DMS 273 treated with DMSO at 0.1 percent for 48 hours (cell line): ENCODE data around the gene EHD2.
"Not testable (repeated sequence)": the region's sequence is repeated elsewhere in the genome, so short reads cannot be mapped to it uniquely, and the experiment has no call there.

Experiments used
- DNase-seq: peaks from one replicate; lab custom pipeline; 2025; lab: John Stamatoyannopoulos, UW

Gene EHD2

GRCh38 chr19:47749326-47749725 is 36.1 kb downstream of the EHD2 start:
- no peak for DNase-seq

GRCh38 chr19:47750752-47751151 is 37.5 kb downstream of the EHD2 start:
- no peak for DNase-seq

GRCh38 chr19:47752440-47753211 is 39.4 kb downstream of the EHD2 start:
- no peak for DNase-seq

GRCh38 chr19:47754206-47755064 is 41.2 kb downstream of the EHD2 start:
- DNase-seq: no peak

- no peak for DNase-seq
These were observed 42.0 kb downstream of the EHD2 start for GRCh38 chr19:47755065-47755761.

GRCh38 chr19:47755762-47756626 is 42.8 kb downstream of the EHD2 start:
- DNase-seq: no peak

- DNase-seq: no peak
These were observed 43.4 kb downstream of the EHD2 start for GRCh38 chr19:47756627-47756929.

- no peak for DNase-seq
These were observed 43.9 kb downstream of the EHD2 start for GRCh38 chr19:47756953-47757608.

GRCh38 chr19:47757617-47758442 is 44.6 kb downstream of the EHD2 start:
- DNase-seq: no peak

- DNase-seq: no peak
These were observed 45.2 kb downstream of the EHD2 start for GRCh38 chr19:47758443-47758804.

- DNase-seq: no peak
These were observed 47.4 kb downstream of the EHD2 start for GRCh38 chr19:47760632-47760999.

- no peak for DNase-seq
These were observed 48.3 kb downstream of the EHD2 start for GRCh38 chr19:47761566-47761965.

GRCh38 chr19:47762151-47762550 is 48.9 kb downstream of the EHD2 start:
- DNase-seq: no peak

GRCh38 chr19:47762615-47763308 is 49.5 kb downstream of the EHD2 start:
- DNase-seq: no peak

- not testable (repeated sequence) for DNase-seq
These were observed 51.5 kb downstream of the EHD2 start for GRCh38 chr19:47764705-47765104.

- DNase-seq: peak; percentile 6
These were observed 52.5 kb downstream of the EHD2 start for GRCh38 chr19:47765523-47766358.

- no peak for DNase-seq
These were observed 53.1 kb downstream of the EHD2 start for GRCh38 chr19:47766359-47766620.

- DNase-seq: no peak
These were observed 53.4 kb downstream of the EHD2 start for GRCh38 chr19:47766670-47767069.

- no peak for DNase-seq
These were observed 54.1 kb downstream of the EHD2 start for GRCh38 chr19:47767349-47767748.
